ENCODE measurements around the gene TALDO1. TPM values are rescaled to one million over a fixed set of nuclear protein-coding genes. Genes with fewer than 3 reads are reported as not detected.

Gene TALDO1
- total RNA-seq, 6 experiments from 2014 or later = 102 to 184 (median 150) TPM

GRCh38 chr11:723120-723883 is 24.0 kb upstream of the TALDO1 start:
- intact Hi-C loops (cut with DNase I) = loop anchor here (10.0 kb wide), 1 partner anchor 59 kb away; no protein-coding TSS in a partner anchor

GRCh38 chr11:724049-724777 is 23.1 kb upstream of the TALDO1 start:
- DNase-seq (peak in 1 of 3 donors; percentile 53), ATAC-seq (no peak)
- intact Hi-C loops (cut with DNase I) = loop anchor here (10.0 kb wide), 1 partner anchor 59 kb away; no protein-coding TSS in a partner anchor
- Histone ChIP-seq H3K4me3 (no peak overlapping the region), H3K27ac (no peak overlapping the region), H3K9me3 (no peaks in the 10 kb centered on the region), H3K4me1 (peaks cover 0 to under 1% (median 0%) of the 10 kb centered on the region in 4 donors), H3K27me3 (no peaks in the 10 kb centered on the region), H3K36me3 (peaks cover 0 to 50% (median 6%) of the 10 kb centered on the region in 4 donors)
- TF ChIP-seq POLR2A (IDR thresholded peaks at IDR 0.05) = no peak
- no peak for TF ChIP-seq CTCF (IDR thresholded peaks at IDR 0.05)
- WGBS (ENCODE audit: insufficient coverage, low coverage, low lambda C conversion rate, missing lambda C conversion rate) = 40% methylated on average over 2 of the region's 19 CpGs

More at GRCh38 chr11:723120-723883, 24.0 kb upstream of the TALDO1 start:
- Histone ChIP-seq H3K4me3 (no peak overlapping the region), H3K9me3 (no peaks in the 10 kb centered on the region), H3K27me3 (no peaks in the 10 kb centered on the region), H3K36me3 (peaks cover 0 to 50% (median 6%) of the 10 kb centered on the region in 4 donors), H3K4me1 (no peaks in the 10 kb centered on the region), H3K27ac (no peak overlapping the region)
- TF ChIP-seq POLR2A (IDR thresholded peaks at IDR 0.05) (no peak), CTCF (IDR thresholded peaks at IDR 0.05) (peak; percentile 33 to 76 (median 54))
- DNase-seq (peak in 2 of 3 donors; percentile 50 to 55), ATAC-seq (peak in 1 of 4 donors; percentile 11)
- WGBS (ENCODE audit: insufficient coverage, low coverage, low lambda C conversion rate, missing lambda C conversion rate) = 49% methylated on average over 5 of the region's 8 CpGs

DNA sequence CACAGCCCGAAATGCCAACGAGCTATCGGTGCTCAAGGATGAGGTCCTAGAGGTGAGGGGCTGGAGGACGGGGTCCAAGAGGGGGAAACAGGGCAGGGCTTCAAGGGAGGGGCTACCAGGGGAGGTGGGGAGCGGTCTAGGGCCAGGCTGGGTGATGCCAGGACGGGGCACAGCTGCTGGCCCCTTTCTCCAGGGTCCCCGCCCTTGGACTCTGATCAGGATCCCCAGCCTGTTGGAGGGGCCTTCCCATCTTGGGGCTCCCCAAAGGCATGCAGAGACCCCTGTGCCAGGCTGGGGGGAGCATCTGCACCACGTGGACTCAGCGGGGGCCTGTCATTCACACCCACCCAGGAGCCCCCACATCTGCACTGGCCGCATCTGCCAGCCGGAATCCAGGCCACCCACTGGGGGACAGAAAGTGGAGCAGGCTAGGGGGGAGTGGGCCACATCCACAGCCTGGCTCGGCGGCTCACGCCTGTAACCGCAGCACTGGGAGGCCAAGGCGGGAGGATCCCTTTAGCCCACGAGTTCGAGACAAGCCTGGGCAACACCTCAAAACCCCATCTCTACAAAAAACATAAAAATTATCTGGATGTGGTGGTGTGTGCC is 22.4 kb upstream of the TALDO1 start:
- Histone ChIP-seq H3K27me3 (no peaks in the 10 kb centered on the region), H3K4me1 (peaks cover 0 to 7% (median 0%) of the 10 kb centered on the region in 4 donors), H3K4me3 (no peak overlapping the region), H3K36me3 (peaks cover 0 to 47% (median 6%) of the 10 kb centered on the region in 4 donors), H3K27ac (no peak overlapping the region), H3K9me3 (no peaks in the 10 kb centered on the region)
- intact Hi-C loops (cut with DNase I) = loop anchor here (10.0 kb wide), 1 partner anchor 60 kb away; no protein-coding TSS in a partner anchor
- peak in 1 of 3 donors; percentile 54 for DNase-seq
- no peak for ATAC-seq
- TF ChIP-seq CTCF (IDR thresholded peaks at IDR 0.05) (no peak), POLR2A (IDR thresholded peaks at IDR 0.05) (no peak)
- WGBS (ENCODE audit: insufficient coverage, low coverage, low lambda C conversion rate, missing lambda C conversion rate) = 40% methylated on average over 1 of the region's 18 CpGs

- Histone ChIP-seq H3K9me3 (no peaks in the 10 kb centered on the region), H3K27ac (no peak overlapping the region), H3K4me3 (no peak overlapping the region), H3K36me3 (peaks cover 0 to 39% (median 5%) of the 10 kb centered on the region in 4 donors), H3K27me3 (no peaks in the 10 kb centered on the region), H3K4me1 (peaks cover 0 to 7% (median 0%) of the 10 kb centered on the region in 4 donors)
- WGBS (ENCODE audit: insufficient coverage, low coverage, low lambda C conversion rate, missing lambda C conversion rate) = 32% methylated on average over 5 of the region's 53 CpGs
- ATAC-seq (no peak), DNase-seq (peak in 1 of 3 donors; percentile 57)
- intact Hi-C loops (cut with DNase I) = loop anchor here (10.0 kb wide), 1 partner anchor 61 kb away; no protein-coding TSS in a partner anchor
- TF ChIP-seq CTCF (IDR thresholded peaks at IDR 0.05) (no peak), POLR2A (IDR thresholded peaks at IDR 0.05) (no peak)
Observed at GRCh38 chr11:725624-726202, 21.6 kb upstream of the TALDO1 start.
